Measurements from ENCODE around the gene HNF1A. TPM values are rescaled to one million over a fixed set of nuclear protein-coding genes. Genes with fewer than 3 reads are reported as not detected.

Gene HNF1A
- total and polyA plus RNA-seq, 2 donors (not counting 1 experiment from before 2014, with no cell fraction given): not detected

DNA sequence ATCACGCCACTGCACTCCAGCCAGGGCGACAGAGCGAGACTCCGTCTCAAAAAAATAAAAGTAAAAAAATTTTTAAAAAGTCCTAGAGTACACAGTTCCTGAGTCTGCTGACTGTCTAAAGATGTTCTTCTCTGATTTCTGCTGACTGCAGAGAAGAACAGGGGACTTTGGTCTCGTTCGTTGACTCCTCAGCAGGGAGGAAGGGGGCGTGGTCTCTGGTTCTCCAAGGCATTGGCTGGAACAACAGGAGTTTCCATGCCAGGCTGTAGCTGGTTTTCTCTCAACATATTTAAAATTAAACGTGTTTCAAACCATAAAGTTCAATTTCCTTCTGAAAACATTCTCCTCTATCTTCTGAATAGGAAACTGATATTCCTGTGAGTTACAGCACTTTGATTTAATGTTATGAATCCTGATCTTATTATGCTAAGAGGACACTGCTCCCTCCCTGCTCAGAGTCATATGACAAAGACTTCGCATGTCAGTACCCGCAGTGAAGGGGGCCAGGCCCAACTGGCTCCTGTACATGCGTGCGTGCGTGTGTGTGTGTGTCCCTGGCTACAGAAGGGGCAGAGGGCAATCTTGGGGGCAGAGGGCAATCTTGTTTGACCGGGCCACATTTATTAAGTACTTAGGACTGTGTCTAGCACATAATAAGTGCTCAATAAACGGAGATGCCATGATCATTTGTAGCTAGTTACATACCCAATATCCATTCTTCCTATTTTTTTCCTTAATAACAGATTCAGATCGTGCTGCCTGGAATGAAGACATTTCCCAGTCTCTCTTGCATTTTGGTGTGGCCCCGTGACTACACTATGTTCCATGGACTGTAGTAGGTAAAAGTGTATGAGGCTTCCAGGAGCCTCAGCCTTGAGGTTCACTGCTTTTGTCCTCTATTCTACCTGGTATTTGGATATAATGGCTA is 16.5 kb upstream of the HNF1A start:
- H3K4me1 ChIP-seq (ENCODE audit: control insufficient read depth, extremely low read depth, insufficient read depth, low read length): no peaks in the 10 kb centered on the region
- no peak overlapping the region for H3K9ac ChIP-seq (ENCODE audit: insufficient read depth, low read length)

GRCh38 chr12:120962532-120963020 is 15.8 kb upstream of the HNF1A start:
- H3K4me3 ChIP-seq (replicated peaks in 1 of 4; ENCODE audit: control extremely low read depth in 1 of 4, insufficient read depth in 1 of 4, low read depth in 3 of 4, low read length in 4 of 4): no peak overlapping the region
- H2AFZ ChIP-seq (ENCODE audit: low read length): no peak overlapping the region
- H3K27me3 ChIP-seq (ENCODE audit: control insufficient read depth, insufficient read depth, low read length): no peaks in the 10 kb centered on the region
- H3K36me3 ChIP-seq (ENCODE audit: control insufficient read depth, insufficient read depth, low read length): no peaks in the 10 kb centered on the region
- no peak overlapping the region for H3K27ac ChIP-seq (ENCODE audit: insufficient read depth, low read length)
- no peak overlapping the region for H3K4me2 ChIP-seq (ENCODE audit: extremely low read depth, insufficient read depth, low read length)
- H3K4me1 ChIP-seq (ENCODE audit: control insufficient read depth, extremely low read depth, insufficient read depth, low read length): no peaks in the 10 kb centered on the region
- no peak overlapping the region for H3K9ac ChIP-seq (ENCODE audit: insufficient read depth, low read length)
- H3K79me2 ChIP-seq (ENCODE audit: control insufficient read depth, insufficient read depth, low read length): no peaks in the 10 kb centered on the region
- H3K9me3 ChIP-seq (ENCODE audit: control insufficient read depth, insufficient read depth, low read depth, low read length): no peaks in the 10 kb centered on the region
- DNase-seq (ENCODE audit: low read depth in 2 of 2): no peak
- TF ChIP-seq, protein P1, sequence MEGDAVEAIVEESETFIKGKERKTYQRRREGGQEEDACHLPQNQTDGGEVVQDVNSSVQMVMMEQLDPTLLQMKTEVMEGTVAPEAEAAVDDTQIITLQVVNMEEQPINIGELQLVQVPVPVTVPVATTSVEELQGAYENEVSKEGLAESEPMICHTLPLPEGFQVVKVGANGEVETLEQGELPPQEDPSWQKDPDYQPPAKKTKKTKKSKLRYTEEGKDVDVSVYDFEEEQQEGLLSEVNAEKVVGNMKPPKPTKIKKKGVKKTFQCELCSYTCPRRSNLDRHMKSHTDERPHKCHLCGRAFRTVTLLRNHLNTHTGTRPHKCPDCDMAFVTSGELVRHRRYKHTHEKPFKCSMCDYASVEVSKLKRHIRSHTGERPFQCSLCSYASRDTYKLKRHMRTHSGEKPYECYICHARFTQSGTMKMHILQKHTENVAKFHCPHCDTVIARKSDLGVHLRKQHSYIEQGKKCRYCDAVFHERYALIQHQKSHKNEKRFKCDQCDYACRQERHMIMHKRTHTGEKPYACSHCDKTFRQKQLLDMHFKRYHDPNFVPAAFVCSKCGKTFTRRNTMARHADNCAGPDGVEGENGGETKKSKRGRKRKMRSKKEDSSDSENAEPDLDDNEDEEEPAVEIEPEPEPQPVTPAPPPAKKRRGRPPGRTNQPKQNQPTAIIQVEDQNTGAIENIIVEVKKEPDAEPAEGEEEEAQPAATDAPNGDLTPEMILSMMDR (conservative IDR thresholded peaks at IDR 0.05 in 1 of 2, IDR thresholded peaks at IDR 0.05 in 1 of 2; ENCODE audit: low read depth in 1 of 2, low read length in 2 of 2): no peak
- no peak for TF ChIP-seq EZH2 (IDR thresholded peaks at IDR 0.05; ENCODE audit: low read length, missing control alignments)
- no peaks in the 10 kb centered on the region for H4K20me1 ChIP-seq (ENCODE audit: control insufficient read depth, extremely low read depth, insufficient read depth, low read length)

More for the DNA sequence above, 16.5 kb upstream of the HNF1A start:
- Histone ChIP-seq H3K27ac (ENCODE audit: insufficient read depth, low read length) (no peak overlapping the region), H4K20me1 (ENCODE audit: control insufficient read depth, extremely low read depth, insufficient read depth, low read length) (no peaks in the 10 kb centered on the region), H2AFZ (ENCODE audit: low read length) (no peak overlapping the region), H3K4me2 (ENCODE audit: extremely low read depth, insufficient read depth, low read length) (no peak overlapping the region), H3K36me3 (ENCODE audit: control insufficient read depth, insufficient read depth, low read length) (no peaks in the 10 kb centered on the region), H3K27me3 (ENCODE audit: control insufficient read depth, insufficient read depth, low read length) (no peaks in the 10 kb centered on the region), H3K79me2 (ENCODE audit: control insufficient read depth, insufficient read depth, low read length) (no peaks in the 10 kb centered on the region), H3K4me3 (replicated peaks in 1 of 4; ENCODE audit: control extremely low read depth in 1 of 4, insufficient read depth in 1 of 4, low read depth in 3 of 4, low read length in 4 of 4) (no peak overlapping the region), H3K9me3 (ENCODE audit: control insufficient read depth, insufficient read depth, low read depth, low read length) (no peaks in the 10 kb centered on the region)
- no peak for DNase-seq (ENCODE audit: low read depth in 2 of 2)
- no peak for TF ChIP-seq EZH2 (IDR thresholded peaks at IDR 0.05; ENCODE audit: low read length, missing control alignments)
- TF ChIP-seq, protein P1 (conservative IDR thresholded peaks at IDR 0.05 in 1 of 2, IDR thresholded peaks at IDR 0.05 in 1 of 2; ENCODE audit: low read depth in 1 of 2, low read length in 2 of 2): no peak

DNA sequence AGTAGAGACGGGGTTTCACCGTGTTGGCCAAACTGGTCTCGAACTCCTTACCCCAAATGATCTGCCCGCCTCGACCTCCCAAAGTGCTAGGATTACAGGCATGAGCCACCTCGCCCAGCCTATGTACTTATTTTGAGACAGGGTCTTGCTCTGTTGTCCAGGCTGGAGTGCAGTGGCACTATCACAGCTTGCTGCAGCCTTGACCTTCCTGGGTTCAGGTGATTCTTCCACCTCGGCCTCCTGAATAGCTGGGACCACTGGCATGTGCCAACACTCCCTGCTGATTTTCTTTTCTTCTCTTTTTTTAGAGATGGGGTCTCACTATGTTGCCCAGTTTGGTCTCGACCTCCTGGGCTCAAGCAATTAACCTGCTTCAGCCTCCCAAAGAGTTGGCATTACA is 14.0 kb upstream of the HNF1A start:
- no peak for DNase-seq (ENCODE audit: low read depth in 2 of 2)
- Histone ChIP-seq H4K20me1 (ENCODE audit: control insufficient read depth, extremely low read depth, insufficient read depth, low read length) (no peaks in the 10 kb centered on the region), H3K4me3 (replicated peaks in 1 of 4; ENCODE audit: control extremely low read depth in 1 of 4, insufficient read depth in 1 of 4, low read depth in 3 of 4, low read length in 4 of 4) (no peak overlapping the region), H3K27ac (ENCODE audit: insufficient read depth, low read length) (no peak overlapping the region), H3K4me2 (ENCODE audit: extremely low read depth, insufficient read depth, low read length) (no peak overlapping the region), H3K9me3 (ENCODE audit: control insufficient read depth, insufficient read depth, low read depth, low read length) (no peaks in the 10 kb centered on the region), H3K27me3 (ENCODE audit: control insufficient read depth, insufficient read depth, low read length) (no peaks in the 10 kb centered on the region), H3K36me3 (ENCODE audit: control insufficient read depth, insufficient read depth, low read length) (no peaks in the 10 kb centered on the region), H3K79me2 (ENCODE audit: control insufficient read depth, insufficient read depth, low read length) (no peaks in the 10 kb centered on the region), H3K4me1 (ENCODE audit: control insufficient read depth, extremely low read depth, insufficient read depth, low read length) (no peaks in the 10 kb centered on the region), H3K9ac (ENCODE audit: insufficient read depth, low read length) (no peak overlapping the region), H2AFZ (ENCODE audit: low read length) (no peak overlapping the region)
- TF ChIP-seq EZH2 (IDR thresholded peaks at IDR 0.05; ENCODE audit: low read length, missing control alignments): no peak
- TF ChIP-seq, protein P1 (conservative IDR thresholded peaks at IDR 0.05 in 1 of 2, IDR thresholded peaks at IDR 0.05 in 1 of 2; ENCODE audit: low read depth in 1 of 2, low read length in 2 of 2): no peak

Measured in fibroblast of lung (primary cell).